ENCODE data around the gene ANKRD33B.

GRCh38 chr5:10615693-10616092 lies 51.8 kb downstream of the ANKRD33B start:
- TF ChIP-seq CTCF (IDR thresholded peaks at IDR 0.05) (no peak), POLR2A (IDR thresholded peaks at IDR 0.05) (no peak), EP300 (IDR thresholded peaks at IDR 0.05) (no peak)

All from tibial nerve (tissue), 4 donors.